SJSA1 (cell line): ENCODE results near the gene C9orf57. TPM values are rescaled to one million over a fixed set of nuclear protein-coding genes. Genes with fewer than 3 reads are reported as not detected.

ENCODE experiments used
- DNase-seq, 2 experiments: peaks; one replicate each; pipeline ENCODE4 v3.0.0-alpha.2; 2015 to 2020; ENCODE audit warnings: low spot score in 2 of 2, low read depth in 1 of 2
- H3K27ac ChIP-seq: fragments of 250-450 bp; sonication (Bioruptor Pico); 2 replicates; pipeline ENCODE4 v1.5.1; 2020; ENCODE audit warnings: mild to moderate bottlenecking, moderate library complexity
- H3K27me3 ChIP-seq: fragments of 250-450 bp; sonication (Bioruptor Pico); replicated peaks from 2 replicates; pipeline ENCODE4 v1.5.1; 2020; ENCODE audit warnings: mild to moderate bottlenecking, moderate library complexity
- H3K36me3 ChIP-seq: fragments of 250-450 bp; sonication (Bioruptor Pico); 2 replicates; pipeline ENCODE4 v1.5.1; 2020; ENCODE audit warnings: mild to moderate bottlenecking
- H3K4me1 ChIP-seq: fragments of 250-450 bp; sonication (Bioruptor Pico); replicated peaks from 2 replicates; pipeline ENCODE4 v1.6.1; 2021; ENCODE audit warnings: mild to moderate bottlenecking
- H3K4me3 ChIP-seq: fragments of 250-450 bp; sonication (Bioruptor Pico); 2 replicates; pipeline ENCODE4 v1.5.1; 2020; ENCODE audit warnings: mild to moderate bottlenecking
- H3K9me3 ChIP-seq: fragments of 250-450 bp; sonication (Bioruptor Pico); replicated peaks from 2 replicates; pipeline ENCODE4 v1.5.1; 2020; ENCODE audit warnings: mild to moderate bottlenecking
- total RNA-seq: library from RNA; depleted of rRNA; stranded (reverse); fragments of >200 nt; shearing (Covaris generic); gene quantifications from 2 replicates; pipeline ENCODE4 v1.2.3, GENCODE V29; 2014; rRNA removed

The C9orf57 gene
- total RNA-seq, 1 experiment from 2014 or later: not detected

GRCh38 chr9:72005451-72005850, 55.0 kb downstream of the C9orf57 start:
- Histone ChIP-seq H3K27ac (no peak overlapping the region), H3K4me1 (no peaks in the 10 kb centered on the region), H3K36me3 (no peaks in the 10 kb centered on the region), H3K27me3 (no peaks in the 10 kb centered on the region), H3K9me3 (no peaks in the 10 kb centered on the region; the same call in 1 of the 2 replicates), H3K4me3 (no peak overlapping the region)
- DNase-seq: no peak

Other genes with a start within 250 kb of the C9orf57 start
- gene ABHD17B, start 149.4 kb downstream of the C9orf57 start, total RNA-seq: 11.3 and 13.7 TPM in 2 replicates
- gene C9orf85, start 149.0 kb downstream of the C9orf57 start, total RNA-seq: 12.2 and 13.2 TPM in 2 replicates
- gene GDA, start 88.8 kb upstream of the C9orf57 start, total RNA-seq: 0.22 and 0.39 TPM in 2 replicates